ENCODE results near the gene TET2.

The TET2 gene

GRCh38 chr4:105280338-105281123 lies 133.9 kb downstream of the TET2 start:
- DNase-seq (ENCODE audit: low read depth): peak; percentile 99
- no peak for TF ChIP-seq CTCF (conservative IDR thresholded peaks at IDR 0.05; ENCODE audit: low read length)
- no peak overlapping the region for H3K4me3 ChIP-seq (ENCODE audit: low read length)

- no peak overlapping the region for H3K4me3 ChIP-seq (ENCODE audit: low read length)
- no peak for TF ChIP-seq CTCF (conservative IDR thresholded peaks at IDR 0.05; ENCODE audit: low read length)
- no peak for DNase-seq (ENCODE audit: low read depth)
Measured at GRCh38 chr4:105281124-105281415, 134.4 kb downstream of the TET2 start.

GRCh38 chr4:105282489-105282888 lies 135.8 kb downstream of the TET2 start:
- TF ChIP-seq CTCF (conservative IDR thresholded peaks at IDR 0.05; ENCODE audit: low read length): no peak
- no peak overlapping the region for H3K4me3 ChIP-seq (ENCODE audit: low read length)
- DNase-seq (ENCODE audit: low read depth): no peak

- H3K4me3 ChIP-seq (ENCODE audit: low read length): no peak overlapping the region
- DNase-seq (ENCODE audit: low read depth): peak; percentile 4
- no peak for TF ChIP-seq CTCF (conservative IDR thresholded peaks at IDR 0.05; ENCODE audit: low read length)
Measured at GRCh38 chr4:105283501-105283900, 136.8 kb downstream of the TET2 start.

- H3K4me3 ChIP-seq (ENCODE audit: low read length): no peak overlapping the region
Measured at GRCh38 chr4:105288121-105288520, 141.4 kb downstream of the TET2 start.

GRCh38 chr4:105291925-105292324 lies 145.2 kb downstream of the TET2 start:
- no peak for DNase-seq (ENCODE audit: low read depth)
- no peak overlapping the region for H3K4me3 ChIP-seq (ENCODE audit: low read length)
- TF ChIP-seq CTCF (conservative IDR thresholded peaks at IDR 0.05; ENCODE audit: low read length): no peak

More at GRCh38 chr4:105288121-105288520, 141.4 kb downstream of the TET2 start:
- no peak for TF ChIP-seq CTCF (conservative IDR thresholded peaks at IDR 0.05; ENCODE audit: low read length)
- no peak for DNase-seq (ENCODE audit: low read depth)

GRCh38 chr4:105293360-105293759 lies 146.7 kb downstream of the TET2 start:
- no peak for DNase-seq (ENCODE audit: low read depth)
- no peak for TF ChIP-seq CTCF (conservative IDR thresholded peaks at IDR 0.05; ENCODE audit: low read length)
- no peak overlapping the region for H3K4me3 ChIP-seq (ENCODE audit: low read length)
